K562 (cell line): Measurements from ENCODE around the gene PLCB4. TPM values are rescaled to one million over a fixed set of nuclear protein-coding genes. Genes with fewer than 3 reads are reported as not detected.

ENCODE experiments used
- ATAC-seq: fragments of 200-7000 bp; cut with Tn5 transposase; 3 replicates; pipeline ENCODE4 v1.9.1; 2020; ENCODE audit warnings: moderate library complexity
- BruUV-seq: library from RNA; stranded (reverse); fragments of 400-500 nt; replicated peaks from 2 replicates; lab custom pipeline; 2021; lab: Mats Ljungman, UMichigan
- CTCF ChIA-PET: fragments of 300-600 bp; formaldehyde crosslinking; extraction: SDS; loops from one replicate; lab custom pipeline; 2021; ENCODE audit warnings: low intra/inter-chr PET ratio; lab: Yijun Ruan, JAX
- POLR2A ChIA-PET: fragments of 300-600, 350-650 bp; sonication (Branson Sonifier 250); formaldehyde crosslinking; extraction: SDS; loops from one replicate; lab custom pipeline; 2021; ENCODE audit warnings: antibody characterized with exemption, inconsistent platforms; lab: Yijun Ruan, JAX
- DNase-seq, 4 experiments: peaks; one replicate each; pipeline versions ENCODE4 v3.0.0 to v3.0.0-alpha.2; 2011 to 2018; ENCODE audit warnings: low spot score in 3 of 4, mixed read lengths in 3 of 4; ENCODE audit errors: extremely low read depth in 1 of 4
- FAIRE-seq: peaks from 2 replicates; lab custom pipeline; 2011; peaks lifted over from hg19 to GRCh38; lab: Jason Lieb, UNC
- H2AFZ ChIP-seq: 2 replicates; pipeline ENCODE4 v1.6.0; 2011; ENCODE audit warnings: low read depth, low read length, control low read depth, inconsistent platforms
- H3K27ac ChIP-seq: fragments of 200-600 bp; 3 replicates; pipeline ENCODE4 v1.8.0; 2011; ENCODE audit warnings: low read depth, mild to moderate bottlenecking, control low read depth, inconsistent platforms, low read length, moderate library complexity, mixed read lengths; ENCODE audit errors: extremely low read depth
- H3K27me3 ChIP-seq, 2 experiments: fragments of 300-600 bp in 1 of 2; 2 replicates in 1 of 2; 3 replicates in 1 of 2; pipeline versions ENCODE4 v1.6.0 to v1.8.0; 2011; ENCODE audit warnings: inconsistent platforms in 2 of 2, low read length in 2 of 2, mild to moderate bottlenecking in 1 of 2, mixed read lengths in 1 of 2, moderate library complexity in 1 of 2; ENCODE audit not compliant: control insufficient read depth in 2 of 2, insufficient read depth in 2 of 2
- H3K36me3 ChIP-seq: fragments of 300-600 bp; 3 replicates; pipeline ENCODE4 v1.8.0; 2011; ENCODE audit warnings: mild to moderate bottlenecking, low read length, inconsistent platforms; ENCODE audit not compliant: control insufficient read depth, insufficient read depth
- H3K4me1 ChIP-seq, 2 experiments: fragments of 200-600 bp in 1 of 2; replicated peaks in 1 of 2; 2 replicates in 1 of 2; 3 replicates in 1 of 2; pipeline versions ENCODE4 v1.5.1 to v1.8.0; 2011; ENCODE audit warnings: inconsistent platforms in 2 of 2, low read length in 2 of 2, mild to moderate bottlenecking in 1 of 2, mixed read lengths in 1 of 2, moderate library complexity in 1 of 2; ENCODE audit not compliant: control insufficient read depth in 2 of 2, insufficient read depth in 2 of 2
- H3K4me2 ChIP-seq: 2 replicates; pipeline ENCODE4 v1.6.1; 2011; ENCODE audit warnings: low read length, control low read depth, inconsistent platforms, mixed read lengths; ENCODE audit not compliant: insufficient read depth
- H3K4me3 ChIP-seq: fragments of 200-600 bp; sonication (generic), shearing (Covaris generic); 2 replicates; pipeline ENCODE4 v1.5.1; 2016; ENCODE audit warnings: control low read depth, inconsistent platforms
- H3K79me2 ChIP-seq: fragments of 200-600 bp; 3 replicates; pipeline ENCODE4 v1.8.0; 2011; ENCODE audit warnings: low read length, inconsistent platforms; ENCODE audit not compliant: control insufficient read depth, insufficient read depth
- H3K9ac ChIP-seq, 2 experiments: 2 replicates each; pipeline versions ENCODE4 v1.6.0 to v1.6.1; 2011; ENCODE audit warnings: low read depth in 2 of 2, low read length in 2 of 2, control low read depth in 1 of 2, inconsistent platforms in 1 of 2, mild to moderate bottlenecking in 1 of 2, mixed read lengths in 1 of 2; ENCODE audit not compliant: insufficient read depth in 1 of 2
- H3K9me1 ChIP-seq: one replicate; pipeline ENCODE4 v1.6.0; 2011; ENCODE audit warnings: inconsistent platforms, mild to moderate bottlenecking, low read length, moderate library complexity; ENCODE audit not compliant: control insufficient read depth, insufficient read depth
- H3K9me3 ChIP-seq: replicated peaks from 2 replicates; pipeline ENCODE4 v1.5.1; 2011; ENCODE audit warnings: low read depth, low read length, inconsistent platforms; ENCODE audit not compliant: control insufficient read depth, insufficient read depth
- H4K20me1 ChIP-seq: replicated peaks from 2 replicates; pipeline ENCODE4 v1.6.1; 2011; ENCODE audit warnings: low read length, inconsistent platforms, mixed read lengths; ENCODE audit not compliant: control insufficient read depth, insufficient read depth
- ASH1L ChIP-seq: fragments of 450-650 bp; IDR thresholded peaks from 2 replicates; pipeline ENCODE4 v1.6.1; 2018; ENCODE audit warnings: borderline replicate concordance, mild to moderate bottlenecking, low read depth; ENCODE audit not compliant: partially characterized antibody
- BACH1 ChIP-seq: fragments of 200-800 bp; sonication (Bioruptor generic); IDR thresholded peaks from 2 replicates; pipeline ENCODE4 v1.6.1; 2016; ENCODE audit warnings: missing genetic modification characterization, missing compliant biosample characterization
- BHLHE40 ChIP-seq: IDR thresholded peaks from 2 replicates; pipeline ENCODE4 v1.6.1; 2011; ENCODE audit warnings: low read length, improper control_type of control experiment
- CHCHD3 ChIP-seq: fragments of 250-450 bp; sonication (Bioruptor Pico); IDR thresholded peaks from 2 replicates; pipeline ENCODE4 v2.1.2; 2022; ENCODE audit warnings: mild to moderate bottlenecking
- CXXC5 ChIP-seq: fragments of 250-450 bp; sonication (Bioruptor Pico); IDR thresholded peaks from 2 replicates; pipeline ENCODE4 v1.8.0; 2022; ENCODE audit warnings: inconsistent platforms, mild to moderate bottlenecking, moderate library complexity
- LARP7 ChIP-seq: fragments of 450-650 bp; IDR thresholded peaks from 2 replicates; pipeline ENCODE4 v1.6.1; 2016
- MITF ChIP-seq: IDR thresholded peaks from 2 replicates; pipeline ENCODE4 v1.6.1; 2014; ENCODE audit warnings: antibody characterized with exemption
- SRSF1 ChIP-seq: fragments of 200-400 bp; formaldehyde crosslinking; IDR thresholded peaks from 2 replicates; pipeline ENCODE4 v1.6.1; 2017; ENCODE audit warnings: mild to moderate bottlenecking, low read depth, low read length, moderate library complexity
- SRSF3 ChIP-seq: fragments of 200-400 bp; formaldehyde crosslinking; IDR thresholded peaks from 2 replicates; pipeline ENCODE4 v1.6.1; 2016; ENCODE audit warnings: mild to moderate bottlenecking, low read length, moderate library complexity; ENCODE audit not compliant: insufficient read depth
- SRSF9 ChIP-seq: fragments of 200-400 bp; formaldehyde crosslinking; IDR thresholded peaks from 2 replicates; pipeline ENCODE4 v1.6.1; 2017; ENCODE audit warnings: low read depth, low read length, borderline replicate concordance
- STAT5A ChIP-seq: IDR thresholded peaks from 2 replicates; pipeline ENCODE4 v1.6.1; 2012; ENCODE audit warnings: low read length, inconsistent platforms, borderline replicate concordance
- TFAP4 ChIP-seq: sonication (generic); formaldehyde crosslinking; IDR thresholded peaks from 2 replicates; pipeline ENCODE4 v1.8.0; 2022; ENCODE audit warnings: missing genetic modification reagents, mild to moderate bottlenecking, moderate library complexity, borderline replicate concordance
- ZFP36 ChIP-seq: fragments of 150-350 bp; IDR thresholded peaks from 2 replicates; pipeline ENCODE4 v1.6.1; 2018; ENCODE audit warnings: low read length, low read depth; ENCODE audit not compliant: partially characterized antibody
- ZNF354B ChIP-seq: fragments of 250-450 bp; sonication (Bioruptor Pico); IDR thresholded peaks from 2 replicates; pipeline ENCODE4 v1.4.0; 2020
- ZNF436 ChIP-seq: fragments of 250-450, 450-650 bp; sonication (Bioruptor Pico); formaldehyde crosslinking; IDR thresholded peaks from 2 replicates; pipeline ENCODE4 v1.7.0; 2020; ENCODE audit warnings: mild to moderate bottlenecking
- WGBS: fragments of 100-300 bp; shearing (Covaris generic); methylation state at CpG from one replicate; pipeline ENCODE4 v1.1.6; 2016; ENCODE audit warnings: low coverage, mixed read lengths; ENCODE audit not compliant: insufficient coverage; ENCODE audit errors: missing lambda C conversion rate; 5-methylcytosine and 5-hydroxymethylcytosine counted together
- in situ Hi-C: fragments of 300-500 bp; cut with MboI; formaldehyde crosslinking; loops from 4 replicates; pipeline ENCODE4 v1.15.0; 2018; ENCODE audit warnings: inconsistent platforms, mixed read lengths
- intact Hi-C: fragments of 100-400 bp; cut with micrococcal nuclease; formaldehyde crosslinking; loops from 2 replicates; pipeline ENCODE4 v1.14.2; 2022
- polyA plus RNA-seq, 8 experiments: library from polyadenylated mRNA; depleted of rRNA in 4 of 8; stranded (reverse) in 5 of 8; unstranded in 3 of 8; fragments of >200 nt; fragmentation: Nextera tagmentation in 2 of 8; fragmentation: Illumina TruSeq in 1 of 8; extraction: Ambion mirVana in 2 of 8; extraction: Trizol in 1 of 8; gene quantifications; 2 replicates each; pipeline versions ENCODE4 v1.2.1 to v1.2.3, GENCODE V29; 2011 to 2014; ENCODE audit warnings: inconsistent platforms in 1 of 8, missing spikeins in 1 of 8
- total RNA-seq, 7 experiments: library from RNA; depleted of rRNA in 6 of 7; stranded (reverse); fragments of >200 nt in 6 of 7; fragmentation: Illumina TruSeq in 2 of 7; extraction: Trizol in 2 of 7; gene quantifications; 2 replicates each; pipeline versions ENCODE4 v1.2.1 to v1.2.3, GENCODE V29; 2011 to 2021; ENCODE audit warnings: low replicate concordance in 1 of 7
- TF ChIP-seq, protein P1 (sequence below): sonication (generic); formaldehyde crosslinking; IDR thresholded peaks from 2 replicates; pipeline ENCODE4 v1.8.0; 2022; ENCODE audit warnings: mild to moderate bottlenecking, low read depth, missing genetic modification reagents
- TF ChIP-seq, protein P2 (sequence below): sonication (generic); formaldehyde crosslinking; IDR thresholded peaks from 2 replicates; pipeline ENCODE4 v1.9.0; 2022; ENCODE audit warnings: mild to moderate bottlenecking, missing genetic modification reagents

The PLCB4 gene
- total and polyA plus RNA-seq, 9 of the 15 experiments (the other 6 are each of a cell fraction or from before 2014, with no cell fraction given) = 0.20 to 2.9 (median 0.52) TPM

DNA sequence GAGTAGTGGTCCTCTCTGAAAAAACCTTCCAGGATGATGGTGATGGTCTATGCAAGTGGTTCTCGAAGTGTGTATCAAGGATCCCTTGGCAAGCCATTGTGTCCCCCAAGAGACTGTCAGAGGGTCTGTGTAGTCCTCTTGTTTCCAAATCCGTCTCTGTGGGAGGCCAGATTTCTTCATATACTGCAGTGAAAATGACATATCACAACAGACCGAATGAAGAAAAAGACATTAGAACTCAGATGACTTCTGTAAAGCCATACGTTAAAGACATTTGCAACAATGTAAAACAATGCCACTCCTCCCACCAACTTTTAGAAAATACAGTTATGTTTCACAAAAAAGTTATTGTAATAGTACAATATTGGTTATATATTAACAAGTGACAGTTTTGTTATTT is 418.3 kb downstream of the PLCB4 start:
- no TSS peak for BruUV-seq
- H4K20me1 ChIP-seq = no peaks in the 10 kb centered on the region
- no peaks in the 10 kb centered on the region for H3K4me1 ChIP-seq
- no peak for FAIRE-seq
- intact Hi-C loops = no loop called here
- TF ChIP-seq, protein P1, sequence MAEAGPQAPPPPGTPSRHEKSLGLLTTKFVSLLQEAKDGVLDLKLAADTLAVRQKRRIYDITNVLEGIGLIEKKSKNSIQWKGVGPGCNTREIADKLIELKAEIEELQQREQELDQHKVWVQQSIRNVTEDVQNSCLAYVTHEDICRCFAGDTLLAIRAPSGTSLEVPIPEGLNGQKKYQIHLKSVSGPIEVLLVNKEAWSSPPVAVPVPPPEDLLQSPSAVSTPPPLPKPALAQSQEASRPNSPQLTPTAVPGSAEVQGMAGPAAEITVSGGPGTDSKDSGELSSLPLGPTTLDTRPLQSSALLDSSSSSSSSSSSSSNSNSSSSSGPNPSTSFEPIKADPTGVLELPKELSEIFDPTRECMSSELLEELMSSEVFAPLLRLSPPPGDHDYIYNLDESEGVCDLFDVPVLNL (CRISPR knock-in tag) = no peak
- no peak for TF ChIP-seq ASH1L
- TF ChIP-seq ZNF354B (CRISPR knock-in tag) = no peak
- no peak for TF ChIP-seq ZNF436
- TF ChIP-seq STAT5A = no peak
- no peak for TF ChIP-seq SRSF1
- no peak for TF ChIP-seq CXXC5
- TF ChIP-seq ZFP36 = no peak
- TF ChIP-seq SRSF9 = no peak
- TF ChIP-seq CHCHD3 (CRISPR knock-in tag) = no peak
- TF ChIP-seq BACH1 (tag) = no peak
- TF ChIP-seq LARP7 = no peak
- TF ChIP-seq SRSF3 = no peak
- no peak for TF ChIP-seq TFAP4
- no peak for TF ChIP-seq BHLHE40
- no peak for TF ChIP-seq MITF
- TF ChIP-seq, protein P2, sequence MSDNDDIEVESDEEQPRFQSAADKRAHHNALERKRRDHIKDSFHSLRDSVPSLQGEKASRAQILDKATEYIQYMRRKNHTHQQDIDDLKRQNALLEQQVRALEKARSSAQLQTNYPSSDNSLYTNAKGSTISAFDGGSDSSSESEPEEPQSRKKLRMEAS (CRISPR knock-in tag) = no peak
- 0% methylated on average over 3 of the region's 4 CpGs for WGBS
- no peak overlapping the region for H3K27ac ChIP-seq
- no peak overlapping the region for H3K4me2 ChIP-seq
- H3K27me3 ChIP-seq = no peaks in the 10 kb centered on the region
- no peaks in the 10 kb centered on the region for H3K9me3 ChIP-seq
- in situ Hi-C loops = no loop called here
- no peaks in the 10 kb centered on the region for H3K79me2 ChIP-seq
- no peaks in the 10 kb centered on the region for H3K36me3 ChIP-seq
- ATAC-seq = no peak
- no peak overlapping the region for H3K4me3 ChIP-seq
- CTCF ChIA-PET = no interaction called here
- no peaks in the 10 kb centered on the region for H3K9me1 ChIP-seq
- POLR2A ChIA-PET = no interaction called here
- H2AFZ ChIP-seq = no peak overlapping the region
- DNase-seq = no peak
- H3K9ac ChIP-seq = no peak overlapping the region
